Small intestine (tissue), 7 donors: ENCODE results near the gene MAL. TPM values are rescaled to one million over a fixed set of nuclear protein-coding genes. Genes with fewer than 3 reads are reported as not detected.

ENCODE experiments used
- DNase-seq, 2 donors: peaks; one replicate each; pipeline versions ENCODE4 v3.0.0 to v3.0.0-alpha.2; 2013
- FAIRE-seq: peaks from 2 replicates; lab custom pipeline; 2012; peaks lifted over from hg19 to GRCh38; lab: Jason Lieb, UNC
- H3K27ac ChIP-seq, 3 donors: one replicate each; pipeline ENCODE4 v1.5.1; 2013; ENCODE audit warnings: low read length in 2 of 3, mild to moderate bottlenecking in 2 of 3, control low read depth in 1 of 3, inconsistent platforms in 1 of 3, low read depth in 1 of 3, moderate library complexity in 1 of 3
- H3K27me3 ChIP-seq, 3 donors: one replicate each; pipeline ENCODE4 v1.6.1; 2013; ENCODE audit warnings: low read length in 3 of 3, inconsistent platforms in 1 of 3; ENCODE audit not compliant: control insufficient read depth in 3 of 3, insufficient read depth in 3 of 3
- H3K36me3 ChIP-seq, 3 donors: one replicate each; pipeline ENCODE4 v1.6.1; 2013; ENCODE audit warnings: low read length in 3 of 3, inconsistent platforms in 1 of 3, low read depth in 1 of 3, mild to moderate bottlenecking in 1 of 3, moderate library complexity in 1 of 3; ENCODE audit not compliant: control insufficient read depth in 3 of 3, insufficient read depth in 2 of 3
- H3K4me1 ChIP-seq, 3 donors: one replicate each; pipeline ENCODE4 v1.6.1; 2013; ENCODE audit warnings: low read length in 2 of 3, inconsistent platforms in 1 of 3, low read depth in 1 of 3, mild to moderate bottlenecking in 1 of 3, moderate library complexity in 1 of 3; ENCODE audit not compliant: control insufficient read depth in 3 of 3, insufficient read depth in 2 of 3
- H3K4me3 ChIP-seq, 3 donors: one replicate each; pipeline ENCODE4 v1.5.1; 2013; ENCODE audit warnings: low read length in 3 of 3, control low read depth in 1 of 3, inconsistent platforms in 1 of 3, low read depth in 1 of 3, mild to moderate bottlenecking in 1 of 3, moderate library complexity in 1 of 3
- H3K9me3 ChIP-seq, 2 donors: one replicate each; pipeline ENCODE4 v1.6.1; 2013; ENCODE audit warnings: low read depth in 1 of 2, low read length in 1 of 2; ENCODE audit not compliant: control insufficient read depth in 2 of 2, insufficient read depth in 1 of 2
- WGBS, 3 donors: extraction: QIAGEN DNeasy Blood & Tissue Kit; methylation state at CpG; one replicate each; pipeline ENCODE4 v1.1.7; 2013; 5-methylcytosine and 5-hydroxymethylcytosine counted together
- polyA plus RNA-seq, 4 donors: library from polyadenylated mRNA; stranded (reverse) in 3 of 4; unstranded in 1 of 4; fragments of 200-250 nt in 3 of 4; fragments of 120-200 nt in 1 of 4; gene quantifications; one replicate each; pipeline versions ENCODE4 v1.2.1 to v1.2.3, GENCODE V29; 2013
- donor health status: healthy with polysubstance abuse.
- donor health status: control.
- donor health status: control.
- donor health status: Bipolar disorder and iron deficiency.
- donor health status: healthy.

MAL gene
- polyA plus RNA-seq, 4 donors: 0.15 to 3.8 (median 1.6) TPM

DNA sequence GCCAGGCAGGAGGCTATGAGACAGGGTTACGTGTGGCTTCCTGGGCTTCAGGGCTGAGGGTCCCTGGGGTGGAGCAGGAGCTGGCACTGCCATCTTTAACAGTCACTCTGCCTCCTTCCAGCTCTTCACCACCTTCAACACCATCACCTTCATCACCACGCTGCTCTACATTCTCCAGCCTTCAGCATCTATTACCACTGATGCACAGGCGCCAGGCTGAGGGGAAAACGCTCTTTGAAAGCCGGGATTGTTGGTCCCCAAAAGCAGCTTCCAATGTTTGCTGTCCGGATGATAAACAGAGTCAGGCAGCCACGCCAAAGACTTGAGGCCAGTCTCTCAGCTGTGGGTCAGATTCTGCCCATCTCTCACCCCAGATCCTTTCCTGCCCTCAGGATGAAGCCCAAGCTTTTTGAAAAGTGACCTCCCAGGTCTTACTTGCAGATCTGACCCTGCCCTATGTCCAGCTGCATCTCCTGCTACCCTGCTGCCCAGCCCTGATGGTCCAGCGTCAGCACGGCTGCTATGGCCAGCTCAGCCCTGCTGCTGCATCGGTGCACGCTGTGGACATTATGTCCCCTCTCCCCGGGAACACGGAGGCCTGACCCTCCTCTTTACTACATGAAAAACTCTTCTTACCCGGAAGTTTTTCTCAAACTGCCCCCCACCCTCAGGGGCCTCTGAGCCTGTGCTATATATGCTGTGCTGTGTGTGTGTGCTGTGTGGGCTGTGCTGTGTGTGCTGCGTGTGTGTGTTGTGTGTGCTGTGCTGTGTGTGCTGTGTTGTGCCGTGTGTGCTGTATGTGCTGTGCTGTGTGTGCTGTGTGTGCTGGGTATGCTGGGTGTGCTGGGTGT is 31.2 kb upstream of the MAL start:
- peaks cover 0 to 28% (median 13%) of the 10 kb centered on the region in 3 donors for H3K27me3 ChIP-seq
- no peak overlapping the region for H3K27ac ChIP-seq
- FAIRE-seq (no peak), DNase-seq (no peak)
- H3K4me3 ChIP-seq: no peak overlapping the region
- WGBS, 3 donors: 77 to 78% (median 78%) methylated on average over 16 of the region's 16 CpGs
- no peaks in the 10 kb centered on the region for H3K4me1 ChIP-seq
- no peaks in the 10 kb centered on the region for H3K9me3 ChIP-seq
- H3K36me3 ChIP-seq: no peaks in the 10 kb centered on the region

DNA sequence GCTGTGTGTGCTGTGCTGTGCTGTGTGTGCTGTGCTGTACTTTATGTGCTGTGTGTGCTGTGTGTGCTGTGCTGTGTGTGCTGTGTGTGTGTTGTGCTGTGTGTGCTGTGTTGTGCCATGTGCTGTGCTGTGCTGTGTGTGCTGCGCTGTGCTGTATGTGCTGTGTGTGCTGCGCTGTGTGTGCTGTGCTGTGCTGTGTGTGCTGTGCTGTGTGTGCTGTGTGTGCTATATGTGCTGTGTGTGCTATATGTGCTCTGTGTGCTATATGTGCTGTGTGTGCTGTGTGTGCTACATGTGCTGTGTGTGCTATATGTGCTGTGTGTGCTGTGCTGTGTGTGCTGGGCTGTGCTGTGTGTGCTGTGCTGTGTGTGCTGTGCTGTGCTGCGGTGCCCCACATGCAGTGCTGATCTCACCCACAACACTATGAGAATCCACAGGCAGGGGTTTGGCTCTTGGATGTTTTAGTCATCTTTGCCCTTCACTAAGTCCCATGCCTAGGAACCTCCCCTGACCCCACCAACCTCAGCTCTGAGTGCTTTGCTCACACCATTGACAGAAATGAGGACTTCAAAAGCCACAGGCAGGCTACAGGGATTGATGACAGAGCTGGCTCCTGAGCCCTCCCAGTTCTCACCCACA is 30.5 kb upstream of the MAL start:
- no peak for FAIRE-seq
- Histone ChIP-seq H3K9me3 (no peaks in the 10 kb centered on the region), H3K36me3 (no peaks in the 10 kb centered on the region), H3K4me3 (no peak overlapping the region), H3K27me3 (peaks cover 0 to 34% (median 13%) of the 10 kb centered on the region in 3 donors), H3K4me1 (no peaks in the 10 kb centered on the region), H3K27ac (no peak overlapping the region)
- no peak for DNase-seq
- WGBS, 3 donors: 89 to 98% (median 97%) methylated on average over 3 of the region's 3 CpGs

DNA sequence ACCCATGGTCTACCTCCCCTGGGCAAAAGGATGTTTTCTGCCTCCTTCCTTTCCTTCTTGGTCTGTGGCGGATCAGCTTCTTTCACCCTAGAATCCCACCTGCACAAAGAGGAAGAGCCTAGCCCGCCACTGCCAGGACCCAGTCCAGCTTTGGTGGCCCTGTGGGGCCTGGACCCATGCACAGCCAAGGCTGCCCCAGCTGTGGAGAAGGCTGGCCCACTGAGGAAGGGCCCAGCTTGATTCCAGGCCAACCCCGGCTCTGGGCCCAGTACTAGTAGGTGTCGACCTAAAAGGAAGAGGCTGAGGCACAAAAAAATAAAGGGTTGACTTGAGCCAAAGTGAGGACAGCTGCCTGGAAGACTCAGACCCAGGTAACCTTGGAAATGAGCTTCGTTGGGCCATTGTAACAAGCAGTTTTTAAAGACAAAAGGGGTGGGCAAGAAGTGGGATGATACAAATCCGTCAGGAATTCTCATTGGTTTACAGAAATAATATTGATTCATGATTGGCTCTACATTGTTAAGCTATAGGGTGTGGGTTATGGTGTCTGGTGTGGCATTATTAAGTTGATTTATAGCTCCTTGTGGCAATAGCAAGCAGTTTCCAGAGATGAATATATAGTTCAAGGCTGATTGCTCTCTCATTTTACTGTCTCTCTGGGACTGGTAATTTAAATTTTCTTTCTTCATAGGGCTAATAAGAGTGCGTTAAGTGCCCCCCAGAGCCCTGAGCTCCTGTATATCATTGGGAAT is 29.8 kb upstream of the MAL start:
- FAIRE-seq (no peak), DNase-seq (no peak)
- H3K27ac ChIP-seq: no peak overlapping the region
- H3K4me1 ChIP-seq: no peaks in the 10 kb centered on the region
- no peaks in the 10 kb centered on the region for H3K36me3 ChIP-seq
- 64 to 67% (median 65%) methylated on average over 7 of the region's 7 CpGs for WGBS, 3 donors
- H3K9me3 ChIP-seq: no peaks in the 10 kb centered on the region
- H3K4me3 ChIP-seq: no peak overlapping the region
- peaks cover 0 to 38% (median 13%) of the 10 kb centered on the region in 3 donors for H3K27me3 ChIP-seq

DNA sequence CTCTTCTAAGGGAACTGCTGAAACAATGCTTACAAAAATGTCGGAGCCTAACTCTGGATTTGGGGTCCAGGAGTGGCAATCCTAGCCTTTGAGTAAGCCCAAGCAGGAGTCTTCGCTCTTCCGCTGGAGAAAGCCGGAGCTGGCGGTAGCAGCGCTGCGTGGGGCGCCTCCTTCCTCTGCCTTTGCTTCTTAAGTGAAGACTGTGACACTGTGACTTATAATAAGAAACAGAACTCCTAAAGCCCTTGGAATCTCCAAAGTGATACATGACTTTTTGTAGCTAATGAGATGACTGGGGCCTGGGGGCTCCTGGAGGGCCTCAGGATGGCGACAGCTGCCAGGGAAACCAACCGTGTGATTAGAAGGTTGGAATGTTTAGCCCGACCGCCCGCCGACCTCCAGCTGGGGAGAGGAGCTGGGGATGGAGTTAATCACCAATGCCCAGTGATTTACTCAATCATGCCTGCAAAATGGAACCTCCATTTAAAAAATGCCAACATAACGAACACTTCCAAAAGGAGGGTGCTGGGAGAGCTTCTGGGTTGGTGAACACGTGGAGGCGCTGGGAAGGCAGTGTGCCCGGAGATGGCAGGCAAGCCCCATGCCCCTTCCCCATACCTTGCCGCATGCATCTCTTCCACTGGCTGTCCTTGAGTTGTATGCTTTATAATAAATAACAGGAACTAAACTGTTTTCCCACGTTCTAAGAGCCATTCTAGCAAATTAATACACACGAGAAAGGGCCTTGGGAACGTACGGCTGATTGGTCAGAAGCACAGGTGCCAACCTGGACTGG is 29.0 kb upstream of the MAL start:
- Histone ChIP-seq H3K9me3 (no peaks in the 10 kb centered on the region), H3K4me3 (no peak overlapping the region), H3K27me3 (peaks cover 0 to 35% (median 13%) of the 10 kb centered on the region in 3 donors), H3K36me3 (no peaks in the 10 kb centered on the region), H3K27ac (no peak overlapping the region), H3K4me1 (no peaks in the 10 kb centered on the region)
- WGBS, 3 donors: 68 to 84% (median 77%) methylated on average over 23 of the region's 23 CpGs
- FAIRE-seq (no peak), DNase-seq (no peak)

DNA sequence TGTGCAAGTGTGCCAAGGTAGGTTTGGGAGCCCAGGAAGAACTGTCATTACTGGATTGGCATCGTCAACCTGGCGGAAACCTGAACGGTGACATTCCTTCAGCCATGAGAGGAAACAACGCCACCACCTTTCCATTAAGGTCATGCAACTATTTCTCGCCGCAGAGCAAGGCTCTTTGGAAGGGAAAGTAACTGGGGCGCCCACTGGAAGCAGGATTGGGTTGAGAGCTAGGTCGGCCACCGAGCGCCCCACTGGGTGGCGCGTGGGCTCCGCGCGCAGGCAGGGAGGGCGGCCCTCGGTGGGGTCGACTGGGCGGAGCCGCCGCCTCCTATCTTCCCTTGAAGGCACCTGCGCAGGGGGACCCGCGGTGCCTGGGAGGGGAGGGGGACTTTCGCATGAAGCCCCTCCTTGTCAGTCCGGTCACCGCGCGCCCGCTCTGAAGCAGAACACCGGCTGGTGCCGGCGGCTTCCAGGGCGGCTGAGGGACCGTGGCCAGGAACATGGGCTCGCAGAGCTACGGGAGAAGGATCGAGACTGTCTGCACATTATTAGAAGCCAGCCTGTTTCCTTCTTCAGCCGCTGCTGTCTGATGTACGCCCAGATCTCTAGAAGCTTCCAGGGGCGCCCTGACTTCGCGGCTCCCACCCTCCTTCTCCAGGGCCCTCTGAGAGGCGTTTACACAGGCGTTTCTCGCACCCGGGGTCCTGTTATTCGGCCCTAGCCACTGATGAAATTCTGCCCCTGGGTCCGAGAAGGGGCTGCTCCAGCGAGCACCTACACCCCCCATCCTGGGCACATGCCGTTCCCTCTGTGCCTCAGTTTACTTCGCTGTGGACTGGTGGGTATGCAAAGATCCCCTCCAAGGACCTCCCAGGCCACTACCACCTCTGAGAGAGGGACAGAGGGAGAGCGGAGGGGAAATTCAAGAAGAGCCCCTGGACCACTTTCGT is 27.3 kb upstream of the MAL start:
- H3K9me3 ChIP-seq: no peaks in the 10 kb centered on the region
- H3K4me1 ChIP-seq: no peaks in the 10 kb centered on the region
- no peak overlapping the region for H3K4me3 ChIP-seq
- DNase-seq (no peak), FAIRE-seq (no peak)
- WGBS, 3 donors: 21 to 35% (median 34%) methylated on average over 45 to 54 of the region's 54 CpGs
- H3K36me3 ChIP-seq: no peaks in the 10 kb centered on the region
- H3K27ac ChIP-seq: no peak overlapping the region
- peaks cover 0 to 35% (median 12%) of the 10 kb centered on the region in 3 donors for H3K27me3 ChIP-seq

DNA sequence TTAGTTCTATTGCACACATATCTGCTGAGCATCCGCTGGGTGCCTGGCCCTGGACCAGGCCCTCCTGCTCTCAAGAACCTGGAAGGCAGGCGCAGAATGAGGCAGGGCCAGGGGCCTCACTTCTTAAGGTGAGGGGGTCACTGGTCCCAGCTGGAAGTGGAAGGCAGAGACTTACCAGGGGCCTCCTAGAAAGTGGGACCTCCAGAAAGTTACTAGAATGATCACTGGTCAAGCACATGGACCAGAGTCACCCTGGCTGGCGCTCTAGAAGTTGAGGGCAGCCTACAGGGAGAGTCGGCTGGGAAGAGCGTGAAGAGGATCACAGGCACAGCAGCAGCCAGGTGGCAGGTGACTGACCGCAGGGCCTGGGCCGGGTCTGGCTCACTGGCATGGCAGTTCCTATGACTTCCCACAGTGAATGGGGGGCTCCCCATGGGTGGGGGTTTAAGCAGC is 26.1 kb upstream of the MAL start:
- Histone ChIP-seq H3K4me3 (no peak overlapping the region), H3K27me3 (peaks cover 0 to 35% (median 10%) of the 10 kb centered on the region in 3 donors), H3K4me1 (no peaks in the 10 kb centered on the region), H3K27ac (no peak overlapping the region), H3K36me3 (no peaks in the 10 kb centered on the region), H3K9me3 (no peaks in the 10 kb centered on the region)
- FAIRE-seq (no peak), DNase-seq (no peak)
- WGBS, 3 donors: 87 to 95% (median 92%) methylated on average over 7 of the region's 7 CpGs

DNA sequence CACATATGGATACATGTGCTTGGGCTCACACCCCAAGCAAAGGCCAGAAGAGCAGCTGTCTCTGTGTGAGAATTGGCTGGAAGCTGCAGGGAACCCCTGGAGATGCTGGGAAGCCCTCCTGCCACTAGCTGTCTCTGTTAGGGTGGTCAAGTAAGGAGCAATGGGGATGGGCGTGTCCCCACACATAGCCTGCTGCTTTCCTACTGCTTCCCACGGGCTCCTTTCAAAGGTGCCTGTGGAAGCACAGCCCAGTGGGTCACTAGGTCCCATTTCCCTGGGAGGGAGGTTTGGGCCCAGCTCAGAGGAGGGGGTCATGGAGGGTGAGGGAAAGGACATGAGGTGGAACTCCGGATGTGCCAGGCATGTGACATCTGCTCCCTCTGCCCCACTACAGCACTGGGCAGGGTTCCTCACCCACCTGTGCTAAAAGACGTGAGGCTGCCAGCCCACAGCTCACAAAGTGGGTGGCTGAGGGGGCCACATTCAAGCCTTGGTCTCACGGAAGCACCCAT is 24.4 kb upstream of the MAL start:
- DNase-seq (no peak), FAIRE-seq (no peak)
- Histone ChIP-seq H3K27me3 (peaks cover 0 to 29% (median 6%) of the 10 kb centered on the region in 3 donors), H3K9me3 (no peaks in the 10 kb centered on the region), H3K27ac (no peak overlapping the region), H3K4me3 (no peak overlapping the region), H3K36me3 (no peaks in the 10 kb centered on the region), H3K4me1 (no peaks in the 10 kb centered on the region)
- 68 to 74% (median 72%) methylated on average over 5 of the region's 5 CpGs for WGBS, 3 donors
